Daoy (cell line): ENCODE results near the gene ADGRV1. TPM values are rescaled to one million over a fixed set of nuclear protein-coding genes. Genes with fewer than 3 reads are reported as not detected.
A peak's percentile ranks its signal among the peaks of the same experiment; 100 is the strongest.

Experiments used
- DNase-seq: peaks from one replicate; pipeline ENCODE4 v3.0.0-alpha.2; 2015; ENCODE audit warnings: low read depth
- total RNA-seq: library from RNA; depleted of rRNA; stranded (reverse); fragments of >200 nt; shearing (Covaris generic); gene quantifications from 2 replicates; pipeline ENCODE4 v1.2.3, GENCODE V29; 2014

Gene ADGRV1
- total RNA-seq, 1 experiment from 2014 or later = 10.6 TPM

DNA sequence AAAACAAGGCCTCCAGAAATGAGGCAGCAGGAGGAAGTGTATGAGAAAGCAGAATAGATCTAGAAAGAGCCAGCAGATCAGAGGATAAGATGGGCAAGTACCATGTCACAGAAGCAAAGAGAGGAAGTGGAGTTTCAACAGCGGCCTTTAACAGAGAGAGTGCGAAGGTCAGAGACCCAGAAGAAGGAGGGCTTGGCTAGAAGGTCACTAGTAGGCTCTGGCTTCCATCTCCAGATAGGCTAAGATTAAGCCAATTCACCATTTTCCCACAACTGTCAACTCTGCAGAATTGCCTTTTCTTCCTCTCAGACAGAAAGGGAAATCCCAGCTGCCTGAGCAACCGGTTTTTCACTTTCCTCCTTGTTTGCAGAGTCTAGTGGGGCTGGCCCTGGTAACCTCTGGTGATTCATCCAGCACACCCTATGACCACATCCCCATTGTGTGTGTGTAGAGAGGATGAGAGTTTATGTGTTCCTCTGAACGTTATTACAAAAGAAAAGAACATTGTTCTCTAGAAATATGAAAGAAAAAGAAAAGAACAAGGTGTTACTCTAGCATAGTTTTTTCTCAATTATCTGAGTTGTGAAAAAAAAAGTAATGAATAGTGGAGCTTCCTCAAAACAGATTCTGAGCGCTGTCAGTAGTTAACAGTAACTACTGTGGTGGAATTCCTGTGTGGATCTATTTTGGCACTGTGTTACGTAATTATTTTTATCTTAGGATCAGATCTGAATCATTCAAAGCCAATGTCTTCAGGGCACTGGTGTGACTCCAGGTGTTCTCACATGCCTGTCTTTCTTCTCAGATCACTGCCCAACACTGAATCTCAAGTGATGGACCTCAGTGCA lies 604.2 kb downstream of the ADGRV1 start:
- peak; percentile 92 for DNase-seq

DNA sequence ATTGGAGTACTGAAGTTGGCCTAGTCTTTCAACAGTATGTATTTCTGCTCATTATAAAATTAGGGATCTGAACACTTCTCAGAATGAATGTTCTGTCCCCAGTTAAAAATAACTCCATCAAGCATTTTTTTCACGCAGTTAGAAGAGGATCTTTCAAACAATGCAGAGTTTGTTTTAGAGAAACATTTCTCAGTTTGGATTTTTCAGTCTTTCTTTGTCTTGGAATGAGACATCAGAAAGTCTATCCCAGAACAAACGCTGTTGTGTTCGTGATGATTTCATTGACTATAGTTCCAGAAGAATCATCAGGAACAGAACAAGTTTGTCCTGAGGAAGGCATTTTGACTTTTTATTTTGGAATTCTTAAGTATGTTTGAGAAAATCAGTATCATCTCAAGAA lies 605.8 kb downstream of the ADGRV1 start:
- no peak for DNase-seq

DNA sequence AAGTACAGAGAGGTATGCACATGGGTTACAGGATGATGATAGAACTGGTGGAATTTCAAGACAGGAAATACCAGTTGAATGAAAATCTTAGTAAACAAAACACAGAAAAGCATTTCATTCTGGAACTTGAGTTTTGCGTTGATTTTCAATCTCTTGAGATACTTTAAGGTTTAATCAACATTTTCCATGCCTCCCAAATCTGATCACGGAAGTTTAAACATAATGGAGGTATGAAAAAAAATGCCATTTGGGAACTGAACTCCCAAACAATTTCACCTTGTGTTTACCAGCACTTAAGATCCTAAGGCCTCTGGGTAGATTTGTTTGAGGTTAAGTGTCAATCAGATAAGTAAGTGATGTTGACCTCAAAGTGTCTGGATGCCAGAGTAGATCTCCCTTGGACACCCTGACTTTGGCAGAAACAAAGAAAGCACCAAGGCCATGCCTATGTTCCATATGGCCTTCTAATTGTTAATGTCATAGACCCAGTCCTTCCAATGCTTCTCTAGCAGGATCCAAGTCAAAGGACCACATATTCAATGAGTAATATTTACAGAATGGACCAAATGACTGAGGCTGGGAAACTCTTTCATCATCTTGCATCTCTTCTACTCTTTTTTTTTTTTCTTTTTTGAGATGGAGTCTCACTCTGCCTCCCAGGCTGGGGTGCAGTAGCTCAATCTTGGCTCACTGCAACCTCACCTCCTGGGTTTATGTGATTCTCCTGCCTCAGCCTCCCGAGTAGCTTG lies 607.6 kb downstream of the ADGRV1 start:
- DNase-seq = no peak

DNA sequence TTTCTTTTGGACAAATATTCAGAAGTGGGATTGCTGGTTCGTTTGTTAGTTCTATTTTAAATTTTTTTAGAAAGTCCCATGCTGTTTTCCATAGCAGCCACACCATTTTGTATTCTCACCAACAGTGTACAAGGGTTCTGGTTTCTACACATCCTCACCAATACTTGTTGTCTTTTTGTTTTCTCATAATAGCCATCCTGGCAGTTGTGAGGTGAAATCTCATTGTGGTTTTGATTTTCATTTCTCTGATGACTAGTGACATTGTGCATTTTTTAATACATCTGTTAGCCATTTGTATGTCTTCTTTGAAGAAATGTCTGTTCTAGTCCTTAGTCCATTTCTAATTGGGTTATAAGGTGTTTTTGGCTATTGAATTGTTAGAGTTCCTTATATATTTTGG lies 610.3 kb downstream of the ADGRV1 start:
- no peak for DNase-seq

DNA sequence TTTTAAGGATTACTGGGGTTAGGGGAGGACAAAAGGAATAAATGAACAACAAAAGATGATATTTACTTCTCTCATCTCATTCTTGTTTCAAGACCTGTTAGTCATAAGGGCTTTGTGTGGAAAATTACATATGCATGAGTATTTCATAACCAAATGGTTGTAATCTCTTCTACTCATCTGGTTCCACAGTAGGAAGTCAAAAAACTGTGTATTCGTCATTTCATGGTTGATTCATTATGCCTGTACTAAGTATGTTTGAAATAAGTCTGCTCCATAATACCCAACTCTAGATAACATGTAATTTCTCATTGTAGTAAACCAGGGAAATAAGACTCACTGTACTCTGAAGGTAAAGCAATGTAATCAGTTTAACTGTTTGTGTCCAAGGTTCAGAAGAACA lies 611.7 kb downstream of the ADGRV1 start:
- DNase-seq = no peak

DNA sequence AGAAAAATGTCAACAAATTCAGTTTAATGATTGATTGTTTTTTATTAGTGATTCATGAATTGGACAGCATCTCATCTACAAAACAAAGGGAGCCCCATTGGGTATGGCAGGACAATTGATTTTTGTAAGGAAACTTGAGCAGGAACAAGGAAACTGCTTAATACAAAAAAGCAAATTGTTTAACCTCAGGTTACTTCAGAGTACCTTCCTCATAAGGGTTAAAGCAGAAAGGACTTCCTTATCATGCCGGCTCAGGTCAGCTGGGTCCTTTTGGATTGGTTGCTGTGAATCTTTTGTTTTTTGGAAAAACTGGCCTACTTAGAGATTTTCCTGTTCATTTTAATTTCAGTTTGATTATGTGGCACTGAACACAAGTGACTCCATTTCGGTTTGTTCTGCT lies 612.7 kb downstream of the ADGRV1 start:
- no peak for DNase-seq

DNA sequence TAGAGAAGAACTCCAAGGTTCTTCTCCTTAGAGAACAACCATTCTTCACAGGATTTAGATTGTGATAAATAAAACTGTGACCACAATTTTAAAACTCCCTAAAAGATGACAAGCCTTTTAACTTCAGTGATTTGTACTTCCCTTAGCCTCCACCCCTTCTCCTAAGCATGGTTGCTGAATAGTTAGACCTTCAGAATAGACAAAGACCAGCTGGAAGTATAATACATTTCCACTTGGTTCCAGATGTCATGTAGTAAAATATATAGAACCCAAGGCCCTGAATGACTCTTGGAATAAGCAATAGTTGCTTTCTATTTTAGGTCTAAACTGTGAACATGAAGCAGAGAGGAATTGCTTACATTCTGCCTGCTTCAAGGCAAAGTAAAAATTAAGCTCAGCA lies 615.8 kb downstream of the ADGRV1 start:
- no peak for DNase-seq

DNA sequence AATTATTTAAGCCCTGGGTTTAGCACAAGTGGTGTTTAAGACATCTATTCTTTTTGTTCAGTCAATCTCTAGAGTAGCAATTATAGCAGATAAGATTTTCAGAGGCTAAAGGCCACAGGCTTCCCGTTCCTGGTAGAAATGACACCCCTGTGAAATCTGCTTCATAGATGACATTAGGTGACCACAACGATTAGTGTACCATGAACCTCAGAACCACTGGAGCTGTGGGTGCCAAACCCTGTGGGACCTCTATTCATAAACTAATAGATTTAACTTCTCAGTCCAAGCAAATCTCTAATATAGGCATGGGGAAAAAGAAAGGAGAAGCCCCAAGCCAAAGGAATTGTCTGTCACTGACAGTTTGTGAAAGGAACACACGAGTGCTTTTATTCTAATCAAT lies 617.1 kb downstream of the ADGRV1 start:
- DNase-seq = no peak

DNA sequence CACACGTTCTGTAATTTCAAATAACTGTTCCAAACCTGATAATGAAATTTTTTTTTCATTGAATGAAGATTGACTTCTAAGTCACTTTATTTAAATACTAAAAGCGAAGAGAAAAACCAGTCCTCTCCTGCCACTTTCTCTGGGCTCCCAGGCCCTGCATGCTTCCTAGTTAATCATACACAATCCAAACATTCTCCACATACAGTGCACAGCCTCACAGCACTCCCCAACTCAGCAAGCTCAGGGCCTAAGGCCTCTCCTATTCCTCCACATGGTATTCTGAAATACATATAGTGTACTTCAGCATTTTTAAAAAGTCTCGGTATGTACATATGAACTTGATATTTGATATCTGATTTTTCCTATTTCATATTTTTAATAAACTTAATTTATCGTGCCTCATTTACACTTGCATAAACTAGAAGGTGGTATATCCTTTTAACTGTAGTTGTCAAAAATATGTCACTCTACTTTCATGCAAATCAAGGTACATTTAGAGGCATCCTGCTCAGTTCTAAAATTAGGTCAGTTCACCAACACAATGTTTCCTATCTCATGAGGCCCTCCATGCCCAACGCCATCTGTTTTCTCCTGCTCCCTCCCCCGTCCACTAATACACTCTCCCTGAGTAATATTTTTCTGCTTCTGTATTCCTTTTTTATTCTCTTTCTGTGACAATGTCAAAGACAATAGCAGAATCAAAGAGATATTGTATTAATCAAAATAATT lies 617.9 kb downstream of the ADGRV1 start:
- no peak for DNase-seq

DNA sequence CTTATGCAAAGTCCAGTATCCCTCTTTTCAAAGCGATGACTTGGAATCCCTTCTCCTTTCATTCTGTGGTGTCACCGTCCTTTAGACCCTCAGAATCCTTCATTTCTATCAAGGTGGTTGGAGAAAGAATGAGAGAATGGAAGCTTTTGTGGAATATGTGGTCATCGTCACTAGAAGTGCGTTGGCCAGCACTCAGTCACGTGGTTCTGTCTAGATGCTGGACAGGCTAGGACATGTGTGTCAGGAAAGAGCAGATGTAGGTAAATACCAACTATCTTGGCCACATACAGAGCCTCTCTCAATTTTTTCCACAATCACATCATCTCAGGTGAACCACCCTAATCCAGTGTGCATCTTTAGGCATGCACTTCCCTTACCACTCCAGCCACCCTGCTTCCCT lies 618.5 kb downstream of the ADGRV1 start:
- no peak for DNase-seq

DNA sequence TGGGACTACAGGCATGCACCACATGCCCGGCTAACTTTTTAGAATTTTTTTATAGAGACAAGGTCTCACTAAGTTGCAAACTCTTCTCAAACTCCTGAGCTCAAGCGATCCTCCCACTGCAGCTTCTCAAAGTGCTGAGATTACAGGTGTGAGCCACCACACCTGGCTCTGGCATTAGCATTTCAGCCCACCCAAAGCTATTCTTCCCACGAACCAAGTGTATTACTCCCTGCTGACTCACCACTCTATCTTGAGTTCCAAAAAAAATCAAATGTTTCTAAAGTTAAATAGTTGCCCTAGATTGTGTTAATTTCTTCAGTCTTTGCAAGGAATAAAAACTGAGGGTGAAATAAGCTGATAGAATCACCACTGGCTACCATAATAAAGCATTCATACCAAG lies 619.0 kb downstream of the ADGRV1 start:
- no peak for DNase-seq

DNA sequence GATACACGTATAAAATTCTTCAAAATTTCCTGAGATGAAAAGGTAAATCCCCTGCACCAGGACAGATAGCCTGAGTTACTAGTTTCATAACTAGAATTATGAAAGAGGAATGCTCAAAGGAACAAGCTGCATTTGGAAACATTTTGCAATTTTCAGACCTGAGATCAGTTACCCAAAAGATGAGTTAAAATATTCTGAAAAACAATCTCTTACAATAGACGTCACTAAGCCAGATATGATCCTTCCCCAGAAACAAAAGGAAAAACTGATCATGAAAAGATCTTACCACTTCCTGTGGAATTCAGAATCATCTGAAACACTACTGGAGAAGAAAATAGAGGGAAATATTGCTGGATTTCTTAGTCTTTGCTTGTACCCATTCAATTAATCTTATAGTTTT lies 619.9 kb downstream of the ADGRV1 start:
- no peak for DNase-seq

DNA sequence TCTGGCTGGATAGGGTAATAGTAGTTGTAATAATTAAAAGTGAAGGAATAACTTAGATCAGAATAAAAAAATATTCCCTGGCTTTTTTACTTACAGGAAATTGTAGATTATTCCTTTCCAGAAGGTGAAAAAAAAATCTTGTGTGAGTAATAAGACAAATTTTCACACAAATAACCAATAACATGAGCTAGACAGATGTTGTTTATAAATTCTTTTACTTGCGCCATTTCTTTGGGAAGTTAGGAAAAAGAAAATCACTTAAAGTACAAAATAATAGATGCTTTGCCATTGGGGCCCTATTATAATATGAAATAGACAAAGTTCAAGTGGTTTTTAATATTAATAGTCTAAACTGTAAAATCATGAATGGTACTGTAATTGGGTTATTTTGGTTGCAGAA lies 620.4 kb downstream of the ADGRV1 start:
- no peak for DNase-seq

DNA sequence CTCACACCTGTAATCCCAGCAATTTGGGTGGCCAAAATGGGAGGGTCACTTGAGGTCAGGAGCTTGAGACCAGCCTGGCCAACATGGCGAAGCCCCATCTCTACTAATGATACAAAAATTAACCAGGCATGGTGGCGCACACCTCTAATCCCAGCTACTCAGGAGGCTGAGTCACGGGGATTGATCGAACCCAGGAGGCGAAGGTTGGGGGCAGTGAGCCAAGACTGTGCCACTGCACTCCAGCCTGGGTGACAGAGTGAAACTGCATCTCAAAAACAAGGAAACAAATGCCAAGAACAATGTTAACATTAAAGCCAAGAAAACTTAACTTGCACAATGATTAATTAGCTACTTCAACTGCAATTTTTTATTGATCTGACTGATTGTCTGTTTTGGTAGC lies 621.9 kb downstream of the ADGRV1 start:
- DNase-seq = no peak

DNA sequence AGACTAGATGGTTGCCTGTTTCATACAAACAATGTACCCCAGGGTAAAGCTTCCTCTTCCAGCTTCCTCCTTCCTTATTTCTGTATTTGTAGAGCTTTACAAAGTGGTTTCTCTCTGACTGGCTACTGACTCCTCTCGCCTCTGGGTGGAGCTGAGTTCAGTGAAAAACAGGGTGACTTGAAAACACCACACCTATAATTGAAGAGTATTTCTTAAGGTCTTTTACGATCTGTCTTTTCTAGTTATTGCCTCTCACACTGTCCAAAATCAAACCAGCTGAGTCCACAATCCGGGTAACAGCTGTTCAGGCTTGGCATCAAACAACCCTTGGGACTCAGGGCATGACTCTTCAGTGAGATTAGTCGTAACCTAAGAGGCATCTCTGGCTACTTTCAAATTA lies 624.2 kb downstream of the ADGRV1 start:
- no peak for DNase-seq

DNA sequence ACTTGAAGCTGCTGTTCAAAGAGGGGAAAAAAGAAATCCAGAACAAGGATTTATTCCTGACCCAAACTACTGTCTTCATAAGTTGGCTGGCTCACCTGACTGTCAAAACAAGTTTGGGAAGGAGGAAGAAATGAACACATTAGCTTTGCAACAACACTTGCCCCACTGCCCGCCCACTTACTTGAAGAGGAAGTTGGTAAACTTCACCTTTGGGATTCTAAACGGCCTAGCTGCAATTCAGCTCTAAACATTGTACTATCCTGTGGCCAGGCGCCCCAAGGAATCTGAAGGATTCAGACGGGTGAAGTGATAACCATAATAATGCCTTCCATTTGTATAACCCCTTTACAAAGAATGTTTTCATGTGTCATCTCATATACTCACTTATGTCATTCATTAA lies 625.1 kb downstream of the ADGRV1 start:
- no peak for DNase-seq

DNA sequence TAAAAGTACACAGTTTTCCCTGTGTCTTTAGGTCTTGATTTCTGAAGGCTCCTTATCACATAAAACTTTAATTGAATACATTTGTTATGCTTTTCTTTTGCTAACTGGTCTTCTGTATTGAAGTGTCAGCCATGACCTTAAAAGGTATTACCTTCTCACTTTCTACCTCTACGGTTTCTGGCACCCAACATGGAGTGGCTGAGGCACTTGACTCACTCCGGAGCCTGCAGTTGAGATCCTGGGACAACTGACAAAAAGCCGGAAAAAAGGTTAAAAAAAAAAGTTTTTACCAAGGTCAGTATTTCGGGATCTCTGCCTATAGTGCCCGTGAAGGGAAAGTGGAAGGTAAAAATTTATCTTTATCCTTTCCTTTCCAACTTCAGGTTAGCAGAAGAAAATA lies 627.5 kb downstream of the ADGRV1 start:
- DNase-seq = no peak

DNA sequence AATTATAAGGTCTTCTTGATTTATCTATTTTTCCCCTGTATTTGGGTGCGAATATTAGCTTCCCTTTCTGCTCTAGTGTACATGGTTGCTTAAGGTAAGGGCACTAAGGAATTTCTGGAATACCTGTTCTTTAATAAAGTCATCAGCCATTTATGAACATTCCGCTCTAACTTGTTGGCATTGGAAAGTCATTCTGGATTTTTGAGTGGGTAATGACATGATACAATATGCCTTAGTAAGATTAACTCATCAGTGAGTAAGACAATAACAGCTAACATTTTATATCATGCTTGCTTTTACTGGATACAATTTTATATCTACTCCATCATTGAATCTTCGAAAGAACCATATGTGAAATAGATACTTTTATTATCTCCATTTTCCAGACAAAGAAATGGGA lies 628.4 kb downstream of the ADGRV1 start:
- no peak for DNase-seq

DNA sequence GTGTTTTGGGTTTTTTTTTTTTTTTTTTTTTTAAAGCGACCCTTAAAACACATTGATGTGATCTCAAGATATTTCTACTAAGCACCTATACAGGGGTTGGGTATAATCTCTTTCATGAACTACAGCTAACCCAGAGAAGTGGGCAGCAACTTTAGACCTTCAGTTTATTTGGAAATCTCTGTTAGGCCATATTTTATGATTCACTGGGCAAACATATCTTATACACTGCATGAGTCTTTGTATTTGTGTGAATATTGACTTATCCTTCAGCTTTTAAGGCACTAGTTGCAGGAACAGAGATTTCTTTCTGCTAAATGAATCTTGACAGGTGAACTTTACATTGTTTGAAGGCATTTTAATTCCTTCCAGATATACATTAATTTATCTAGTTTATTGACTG lies 630.2 kb downstream of the ADGRV1 start:
- DNase-seq = no peak

DNA sequence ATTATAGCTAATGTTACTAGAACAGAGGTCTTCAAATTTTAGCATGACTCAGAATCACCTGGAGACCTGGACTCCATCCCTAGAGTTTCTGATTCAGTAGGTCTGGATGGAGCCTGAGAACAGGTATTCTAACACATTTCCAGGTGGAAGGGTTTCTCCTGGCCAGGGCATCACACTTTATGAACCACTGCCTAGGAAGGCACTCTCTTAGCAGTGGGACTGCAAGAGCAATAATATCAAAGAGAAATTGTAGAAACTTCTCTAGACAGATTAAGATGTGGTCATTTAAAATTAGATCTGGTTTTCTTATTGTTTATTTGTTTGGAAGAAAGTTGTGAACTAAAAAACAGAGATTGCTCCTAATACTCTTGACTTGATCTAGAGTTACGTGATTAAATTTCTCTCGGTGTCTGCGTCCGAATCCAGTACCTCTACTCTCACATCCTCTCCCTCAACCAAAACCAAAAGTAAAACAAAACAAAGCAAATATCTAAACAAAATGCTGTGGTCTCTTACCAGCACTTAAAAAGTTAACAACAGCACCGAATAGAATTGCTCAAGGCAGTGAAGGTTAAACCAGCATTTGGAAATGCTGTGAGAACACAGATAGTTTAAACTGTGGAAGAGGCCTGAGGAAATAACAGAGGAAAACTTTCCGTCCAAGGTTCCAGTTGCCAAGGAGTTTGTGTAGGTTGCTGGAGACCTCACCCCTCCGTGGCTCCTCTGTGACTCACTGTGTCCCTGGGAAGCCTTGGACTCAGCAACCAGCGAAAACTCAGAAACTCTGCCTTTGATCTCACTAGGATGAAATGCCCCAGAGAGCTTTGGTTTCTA lies 631.1 kb downstream of the ADGRV1 start:
- peak; percentile 77 for DNase-seq

DNA sequence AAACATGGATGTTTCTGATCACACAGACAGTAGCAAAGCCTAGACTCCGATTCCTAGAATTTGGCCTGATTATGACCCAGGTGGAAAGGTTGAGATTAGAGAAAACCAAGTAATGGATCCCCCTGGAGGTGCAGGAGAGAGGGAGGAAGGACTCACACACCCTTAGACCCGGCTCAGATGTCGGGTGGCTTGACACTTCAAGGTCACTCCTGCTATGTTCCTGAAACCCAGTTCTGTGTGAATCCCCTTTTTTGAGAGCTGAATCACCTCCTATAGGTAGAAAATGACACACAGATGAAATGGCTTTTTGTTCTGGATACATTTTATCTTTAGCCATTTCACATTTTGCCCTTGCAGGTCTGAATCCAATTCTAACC lies 631.7 kb downstream of the ADGRV1 start:
- peak; percentile 18 for DNase-seq
